ENCODE measurements around the gene NKIRAS1.

NKIRAS1 gene

GRCh38 chr3:23959135-23959900 lies 42.5 kb upstream of the NKIRAS1 start:
- H3K4me3 ChIP-seq (ENCODE audit: low read depth, low read length), result no peak overlapping the region
- TF ChIP-seq CTCF (IDR thresholded peaks at IDR 0.05; ENCODE audit: low read depth, low read length, missing control alignments), result no peak
- DNase-seq (ENCODE audit: low read depth), result no peak

- DNase-seq (ENCODE audit: low read depth), result no peak
- no peak for TF ChIP-seq CTCF (IDR thresholded peaks at IDR 0.05; ENCODE audit: low read depth, low read length, missing control alignments)
- no peak overlapping the region for H3K4me3 ChIP-seq (ENCODE audit: low read depth, low read length)
These were observed 39.9 kb upstream of the NKIRAS1 start for GRCh38 chr3:23956701-23957100.

GRCh38 chr3:23954144-23954543 lies 37.4 kb upstream of the NKIRAS1 start:
- TF ChIP-seq CTCF (IDR thresholded peaks at IDR 0.05; ENCODE audit: low read depth, low read length, missing control alignments), result no peak
- H3K4me3 ChIP-seq (ENCODE audit: low read depth, low read length), result no peak overlapping the region
- DNase-seq (ENCODE audit: low read depth), result no peak

- no peak overlapping the region for H3K4me3 ChIP-seq (ENCODE audit: low read depth, low read length)
- no peak for DNase-seq (ENCODE audit: low read depth)
- TF ChIP-seq CTCF (IDR thresholded peaks at IDR 0.05; ENCODE audit: low read depth, low read length, missing control alignments), result no peak
These were observed 36.7 kb upstream of the NKIRAS1 start for GRCh38 chr3:23953523-23953922.

- no peak for TF ChIP-seq CTCF (IDR thresholded peaks at IDR 0.05; ENCODE audit: low read depth, low read length, missing control alignments)
- no peak for DNase-seq (ENCODE audit: low read depth)
- no peak overlapping the region for H3K4me3 ChIP-seq (ENCODE audit: low read depth, low read length)
These were observed 35.9 kb upstream of the NKIRAS1 start for GRCh38 chr3:23952646-23953045.

GRCh38 chr3:23950293-23950692 lies 33.5 kb upstream of the NKIRAS1 start:
- no peak for TF ChIP-seq CTCF (IDR thresholded peaks at IDR 0.05; ENCODE audit: low read depth, low read length, missing control alignments)
- DNase-seq (ENCODE audit: low read depth), result no peak
- H3K4me3 ChIP-seq (ENCODE audit: low read depth, low read length), result no peak overlapping the region; the same call in 1 of the 2 replicates

- TF ChIP-seq CTCF (IDR thresholded peaks at IDR 0.05; ENCODE audit: low read depth, low read length, missing control alignments), result no peak
- H3K4me3 ChIP-seq (ENCODE audit: low read depth, low read length), result no peak overlapping the region; the same call in 1 of the 2 replicates
- no peak for DNase-seq (ENCODE audit: low read depth)
These were observed 33.0 kb upstream of the NKIRAS1 start for GRCh38 chr3:23949784-23950183.

Data from GM12864 (cell line).